Pancreas (tissue), 10 donors: ENCODE results near the gene SLCO3A1. TPM values are rescaled to one million over a fixed set of nuclear protein-coding genes. Genes with fewer than 3 reads are reported as not detected.

Experiments
- ATAC-seq, 4 donors: fragments of 200-7000 bp; cut with Tn5 transposase; one replicate each; pipeline versions ENCODE4 v1.8.0 to v1.9.1; 2020; ENCODE audit warnings: mild to moderate bottlenecking in 4 of 4, moderate library complexity in 4 of 4
- DNase-seq, 6 donors: peaks; one replicate each; pipeline ENCODE4 v3.0.0-alpha.2; 2020
- FAIRE-seq: peaks from 2 replicates; lab custom pipeline; 2012; peaks lifted over from hg19 to GRCh38; lab: Jason Lieb, UNC
- H3K27ac ChIP-seq, 4 donors: fragments of 200-600 bp; sonication (generic); 1 replicate in 3 of 4; 2 replicates in 1 of 4; pipeline versions ENCODE4 v1.5.0 to v1.8.0; 2020
- H3K27me3 ChIP-seq, 4 donors: fragments of 200-600 bp; one replicate each; pipeline ENCODE4 v1.8.0; 2021
- H3K36me3 ChIP-seq, 3 donors: fragments of 200-600 bp; sonication (generic) in 1 of 3; one replicate each; pipeline versions ENCODE4 v1.5.0 to v1.8.0; 2020 to 2021
- H3K4me1 ChIP-seq, 3 donors: fragments of 200-600 bp; one replicate each; pipeline ENCODE4 v1.8.0; 2021
- H3K4me3 ChIP-seq, 4 donors: fragments of 200-600 bp; sonication (generic) in 2 of 4; one replicate each; pipeline versions ENCODE4 v1.5.0 to v1.8.0; 2020 to 2021
- H3K9me3 ChIP-seq, 4 donors: fragments of 200-600 bp; one replicate each; pipeline ENCODE4 v1.8.0; 2021
- WGBS, 2 donors: extraction: QIAGEN DNeasy Blood & Tissue Kit; methylation state at CpG; one replicate each; pipeline ENCODE4 v1.1.7; 2013; 5-methylcytosine and 5-hydroxymethylcytosine counted together
- intact Hi-C, 3 donors: fragments of 100-400 bp; cut with DNase I; formaldehyde crosslinking; loops; one replicate each; pipeline versions ENCODE4 v1.11.1 to v1.14.2; 2022
- polyA plus RNA-seq, 2 donors: library from polyadenylated mRNA; stranded (reverse); fragments of 200-250 nt; gene quantifications; one replicate each; pipeline ENCODE4 v1.2.3, GENCODE V29; 2013
- total RNA-seq, 6 donors: library from RNA; stranded (reverse); fragmentation: NEBNext Ultra II Directional in 4 of 6; extraction: Animal tissue kit (Norgen Biotek cat#: 25700) in 4 of 6; gene quantifications; one replicate each; pipeline versions ENCODE4 v1.2.1 to v1.2.4, GENCODE V29; 2021 to 2023
- TF ChIP-seq, protein P1 (sequence below), 4 donors: fragments of 200-600 bp; sonication (generic) in 3 of 4; IDR thresholded peaks; one replicate each; pipeline versions ENCODE4 v1.5.0 to v1.8.0; 2021; ENCODE audit warnings: antibody characterized with exemption in 4 of 4
- donor health status: healthy with polysubstance abuse.
- donor health status: DM: no; HTN: no; CAD: no; lungs with moderate emphysema.
- donor health status: DM: no; HTN: no; CAD: no.
- donor health status: control.
- donor health status: control.
- donor health status: Bipolar disorder and iron deficiency.
- donor health status: DM: yes; HTN: yes; CAD: no.
- donor health status: DM: no; HTN: no; CAD: no.
- donor health status: DM: no; HTN: no; CAD: no.
- donor health status: DM: yes; HTN: yes; CAD: no.

Gene SLCO3A1
- total and polyA plus RNA-seq, 8 donors, result 3.4 to 15.5 (median 6.7) TPM

- no peak overlapping the region for H3K4me3 ChIP-seq
- FAIRE-seq (no peak), DNase-seq (peak in 3 of 6 donors; percentile 14 to 59 (median 46)), ATAC-seq (peak; percentile 60 to 84 (median 84))
- H3K27ac ChIP-seq, result no peak overlapping the region
- H3K36me3 ChIP-seq, result no peaks in the 10 kb centered on the region
- intact Hi-C loops, result loop anchor here in 2 of 3 donors (5.0 to 10.0 kb wide), 3 partner anchors 377 to 785 kb away; no protein-coding TSS in a partner anchor
- no peaks in the 10 kb centered on the region for H3K4me1 ChIP-seq
- TF ChIP-seq, protein P1, sequence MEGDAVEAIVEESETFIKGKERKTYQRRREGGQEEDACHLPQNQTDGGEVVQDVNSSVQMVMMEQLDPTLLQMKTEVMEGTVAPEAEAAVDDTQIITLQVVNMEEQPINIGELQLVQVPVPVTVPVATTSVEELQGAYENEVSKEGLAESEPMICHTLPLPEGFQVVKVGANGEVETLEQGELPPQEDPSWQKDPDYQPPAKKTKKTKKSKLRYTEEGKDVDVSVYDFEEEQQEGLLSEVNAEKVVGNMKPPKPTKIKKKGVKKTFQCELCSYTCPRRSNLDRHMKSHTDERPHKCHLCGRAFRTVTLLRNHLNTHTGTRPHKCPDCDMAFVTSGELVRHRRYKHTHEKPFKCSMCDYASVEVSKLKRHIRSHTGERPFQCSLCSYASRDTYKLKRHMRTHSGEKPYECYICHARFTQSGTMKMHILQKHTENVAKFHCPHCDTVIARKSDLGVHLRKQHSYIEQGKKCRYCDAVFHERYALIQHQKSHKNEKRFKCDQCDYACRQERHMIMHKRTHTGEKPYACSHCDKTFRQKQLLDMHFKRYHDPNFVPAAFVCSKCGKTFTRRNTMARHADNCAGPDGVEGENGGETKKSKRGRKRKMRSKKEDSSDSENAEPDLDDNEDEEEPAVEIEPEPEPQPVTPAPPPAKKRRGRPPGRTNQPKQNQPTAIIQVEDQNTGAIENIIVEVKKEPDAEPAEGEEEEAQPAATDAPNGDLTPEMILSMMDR (IDR thresholded peaks at IDR 0.05), result peak; percentile 40 to 73 (median 54)
- no peaks in the 10 kb centered on the region for H3K27me3 ChIP-seq
- H3K9me3 ChIP-seq, result no peaks in the 10 kb centered on the region
- WGBS, 2 donors, result 8 to 12% methylated on average over 10 of the region's 10 CpGs
These were observed 228.7 kb downstream of the SLCO3A1 start for GRCh38 chr15:92082006-92082843.

DNA sequence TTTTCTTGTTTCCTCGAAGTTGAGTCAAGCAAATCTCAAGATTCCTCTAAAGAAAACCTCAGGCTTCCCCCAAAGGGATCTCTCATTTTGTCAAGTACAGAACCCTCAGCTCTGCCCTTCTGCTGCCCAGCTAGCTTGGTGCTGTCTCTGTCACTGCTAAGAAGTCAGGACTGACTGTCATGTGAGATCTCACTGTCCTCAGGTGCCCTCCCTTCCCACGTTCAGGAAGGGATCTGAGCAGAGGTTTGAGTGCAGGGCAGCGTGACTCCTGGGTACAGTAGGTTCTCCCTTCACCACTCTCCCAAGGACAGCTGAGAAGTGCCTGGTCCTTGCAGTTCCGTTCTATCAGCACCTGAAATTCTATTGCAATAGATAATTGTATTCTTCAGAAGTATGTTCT is 229.7 kb downstream of the SLCO3A1 start:
- intact Hi-C loops, result loop anchor here in 2 of 3 donors (5.0 to 10.0 kb wide), 3 partner anchors 378 to 786 kb away; no protein-coding TSS in a partner anchor
- TF ChIP-seq, protein P1 (IDR thresholded peaks at IDR 0.05), result no peak
- Histone ChIP-seq H3K9me3 (no peaks in the 10 kb centered on the region), H3K27ac (no peak overlapping the region), H3K36me3 (no peaks in the 10 kb centered on the region), H3K4me3 (no peak overlapping the region), H3K4me1 (no peaks in the 10 kb centered on the region), H3K27me3 (no peaks in the 10 kb centered on the region)
- FAIRE-seq, result no peak
- no peak for ATAC-seq
- no peak for DNase-seq
- 50 to 60% methylated on average over 4 of the region's 4 CpGs for WGBS, 2 donors

- Histone ChIP-seq H3K4me1 (no peaks in the 10 kb centered on the region), H3K9me3 (no peaks in the 10 kb centered on the region), H3K27me3 (no peaks in the 10 kb centered on the region), H3K4me3 (no peak overlapping the region), H3K27ac (no peak overlapping the region), H3K36me3 (no peaks in the 10 kb centered on the region)
- no peak for ATAC-seq
- DNase-seq, result no peak
- FAIRE-seq, result no peak
- TF ChIP-seq, protein P1 (IDR thresholded peaks at IDR 0.05), result no peak
- intact Hi-C loops, result loop anchor here in 1 of 3 donors (10.0 kb wide), 1 partner anchor 382 kb away; no protein-coding TSS in a partner anchor
- 85 to 95% methylated on average over 2 of the region's 2 CpGs for WGBS, 2 donors
These were observed 233.7 kb downstream of the SLCO3A1 start for GRCh38 chr15:92087211-92087610.

DNA sequence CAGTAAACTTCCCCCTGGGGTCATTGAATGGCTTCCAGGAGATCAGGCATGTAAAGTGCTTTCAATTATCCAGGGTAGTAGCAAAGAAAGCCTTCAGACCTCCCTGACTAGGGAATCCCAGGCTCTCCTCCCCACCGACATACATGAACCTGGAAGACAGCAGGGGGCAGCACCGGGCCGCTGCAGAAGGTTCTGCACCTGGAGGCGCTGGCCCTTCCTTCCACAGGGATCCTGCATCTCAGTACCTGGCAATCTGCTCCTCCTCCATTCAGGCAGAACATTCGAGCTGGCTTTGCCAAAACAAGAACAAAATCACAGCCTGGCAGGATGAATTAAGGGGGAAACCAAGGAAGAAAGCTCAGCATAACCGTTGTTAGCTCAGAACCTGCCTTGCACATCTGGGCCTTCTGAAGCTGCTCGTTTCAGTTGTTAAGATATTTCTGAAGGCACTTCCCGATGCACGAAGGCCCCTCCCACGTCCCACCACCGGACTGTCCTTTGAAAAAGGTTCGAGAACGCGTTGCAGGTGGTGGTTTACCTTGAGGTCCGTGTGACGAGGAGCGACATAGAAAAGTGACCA is 237.7 kb downstream of the SLCO3A1 start:
- WGBS, 2 donors, result 45 to 52% methylated on average over 17 of the region's 17 CpGs
- TF ChIP-seq, protein P1 (IDR thresholded peaks at IDR 0.05), result peak; percentile 23 to 54 (median 38)

More for the DNA sequence above, 237.7 kb downstream of the SLCO3A1 start:
- FAIRE-seq (no peak), ATAC-seq (peak in 3 of 4 donors; percentile 75 to 78 (median 77)), DNase-seq (peak in 5 of 6 donors; percentile 27 to 85 (median 44))
- intact Hi-C loops, result loop anchor here in 2 of 3 donors (10.0 kb wide), 2 partner anchors 134 to 634 kb away; no protein-coding TSS in a partner anchor
- Histone ChIP-seq H3K9me3 (no peaks in the 10 kb centered on the region), H3K36me3 (no peaks in the 10 kb centered on the region), H3K4me3 (no peak overlapping the region), H3K27me3 (no peaks in the 10 kb centered on the region), H3K4me1 (no peaks in the 10 kb centered on the region), H3K27ac (no peak overlapping the region)
